Neural progenitor cell (in vitro differentiated cells): ENCODE data around the gene RPL27. TPM values are rescaled to one million over a fixed set of nuclear protein-coding genes. Genes with fewer than 3 reads are reported as not detected.

Source experiments
- DNase-seq: peaks from one replicate; pipeline ENCODE4 v3.0.0-alpha.2; 2016; ENCODE audit warnings: low spot score
- H2AFZ ChIP-seq: fragments of 200-600 bp; sonication (generic); replicated peaks from 2 replicates; pipeline ENCODE4 v1.6.1; 2016; ENCODE audit warnings: antibody characterized with exemption
- H3F3A ChIP-seq: fragments of 200-600 bp; sonication (generic); 2 replicates; pipeline ENCODE4 v1.6.1; 2016; ENCODE audit warnings: antibody characterized with exemption, low read depth
- H3K27ac ChIP-seq: fragments of 200-600 bp; sonication (generic); 2 replicates; pipeline ENCODE4 v1.5.1; 2016; ENCODE audit warnings: mild to moderate bottlenecking
- H3K27me3 ChIP-seq: fragments of 200-600 bp; sonication (generic); 2 replicates; pipeline ENCODE4 v1.6.1; 2016; ENCODE audit warnings: mild to moderate bottlenecking, moderate library complexity
- H3K36me3 ChIP-seq: fragments of 200-600 bp; sonication (generic); 2 replicates; pipeline ENCODE4 v1.5.1; 2016
- H3K4me1 ChIP-seq: fragments of 200-600 bp; sonication (generic); 2 replicates; pipeline ENCODE4 v1.6.1; 2016; ENCODE audit warnings: mixed run types
- H3K4me2 ChIP-seq: fragments of 200-600 bp; sonication (generic); 2 replicates; pipeline ENCODE4 v1.6.1; 2016
- H3K4me3 ChIP-seq: fragments of 200-600 bp; sonication (generic); 2 replicates; pipeline ENCODE4 v1.5.1; 2016
- H3K79me2 ChIP-seq: fragments of 200-600 bp; sonication (generic); 2 replicates; pipeline ENCODE4 v1.6.1; 2016; ENCODE audit warnings: low read depth
- H3K9ac ChIP-seq: fragments of 200-600 bp; sonication (generic); 2 replicates; pipeline ENCODE4 v1.6.1; 2016
- H3K9me3 ChIP-seq: fragments of 200-600 bp; sonication (generic); 2 replicates; pipeline ENCODE4 v1.5.1; 2016; ENCODE audit warnings: low read depth
- H4K20me1 ChIP-seq: fragments of 200-600 bp; sonication (generic); 2 replicates; pipeline ENCODE4 v1.6.1; 2016; ENCODE audit warnings: low read depth
- H3K27ac Mint-ChIP-seq: 3 replicates; pipeline ENCODE4 v1.8.0; 2021; ENCODE audit warnings: mixed read lengths
- H3K27me3 Mint-ChIP-seq: 2 replicates; pipeline ENCODE4 v1.8.0; 2022; ENCODE audit warnings: low read depth, mild to moderate bottlenecking, inconsistent platforms, moderate library complexity, mixed read lengths; ENCODE audit not compliant: insufficient read depth
- H3K36me3 Mint-ChIP-seq: 3 replicates; pipeline ENCODE4 v1.8.0; 2021; ENCODE audit warnings: mixed read lengths
- H3K4me1 Mint-ChIP-seq: 3 replicates; pipeline ENCODE4 v1.8.0; 2021; ENCODE audit warnings: mixed read lengths
- H3K4me3 Mint-ChIP-seq: 3 replicates; pipeline ENCODE4 v1.8.0; 2021; ENCODE audit warnings: mild to moderate bottlenecking, moderate library complexity, mixed read lengths
- H3K9me3 Mint-ChIP-seq: 3 replicates; pipeline ENCODE4 v1.8.0; 2020; ENCODE audit warnings: mixed read lengths
- CTCF ChIP-seq: fragments of 200-600 bp; sonication (generic); IDR thresholded peaks from 2 replicates; pipeline ENCODE4 v1.5.1; 2017; ENCODE audit warnings: antibody characterized with exemption, mild to moderate bottlenecking
- EZH2 ChIP-seq: fragments of 200-600 bp; sonication (generic); IDR thresholded peaks from 2 replicates; pipeline ENCODE4 v1.6.1; 2017; ENCODE audit warnings: antibody characterized with exemption, mild to moderate bottlenecking, moderate library complexity
- EZH2phosphoT487 ChIP-seq: fragments of 200-600 bp; sonication (generic); IDR thresholded peaks from 2 replicates; pipeline ENCODE4 v1.6.1; 2017; ENCODE audit warnings: antibody characterized with exemption
- total RNA-seq: library from RNA; depleted of rRNA; stranded (reverse); fragments of >200 nt; gene quantifications from 2 replicates; pipeline ENCODE4 v1.2.3, GENCODE V29; 2015; ENCODE audit warnings: low replicate concordance

RPL27 gene
- total RNA-seq, 1 donor from 2014 or later, result 1,934 TPM

GRCh38 chr17:43025290-43025657 is 27.1 kb downstream of the RPL27 start:
- Histone ChIP-seq H4K20me1 (peaks cover under 1% of the 10 kb centered on the region), H3F3A (peaks cover 40% of the 10 kb centered on the region), H3K4me1 (peaks cover 19% of the 10 kb centered on the region), H3K79me2 (peaks cover 30% of the 10 kb centered on the region), H3K4me2 (peak overlapping the region; percentile 90), H3K9me3 (no peaks in the 10 kb centered on the region), H3K9ac (peak overlapping the region; percentile 55), H2AFZ (peak overlapping the region; percentile 66), H3K27me3 (no peaks in the 10 kb centered on the region), H3K36me3 (no peaks in the 10 kb centered on the region), H3K4me3 (peak overlapping the region; percentile 93), H3K27ac (no peak overlapping the region)
- TF ChIP-seq CTCF (no peak), EZH2phosphoT487 (no peak), EZH2 (no peak)
- Mint-ChIP-seq H3K4me3 (peak overlapping the region; percentile 95), H3K27ac (peak overlapping the region; percentile 72), H3K36me3 (peaks cover 15% of the 10 kb centered on the region), H3K4me1 (peaks cover 31% of the 10 kb centered on the region), H3K27me3 (peaks cover 10% of the 10 kb centered on the region), H3K9me3 (peaks cover 2% of the 10 kb centered on the region)
- no peak for DNase-seq

GRCh38 chr17:43025766-43026537 is 27.7 kb downstream of the RPL27 start:
- H2AFZ ChIP-seq, result no peak overlapping the region
- Mint-ChIP-seq H3K9me3 (peaks cover 2% of the 10 kb centered on the region), H3K27me3 (peaks cover 13% of the 10 kb centered on the region), H3K36me3 (peaks cover 15% of the 10 kb centered on the region), H3K4me3 (peak overlapping the region; percentile 95), H3K27ac (no peak overlapping the region), H3K4me1 (peaks cover 30% of the 10 kb centered on the region)
- peaks cover 38% of the 10 kb centered on the region for H3F3A ChIP-seq
- H3K4me1 ChIP-seq, result peaks cover 19% of the 10 kb centered on the region
- no peak overlapping the region for H3K27ac ChIP-seq
- no peaks in the 10 kb centered on the region for H3K27me3 ChIP-seq
- H3K79me2 ChIP-seq, result peaks cover 24% of the 10 kb centered on the region
- peak overlapping the region; percentile 93 for H3K4me3 ChIP-seq
- H3K36me3 ChIP-seq, result no peaks in the 10 kb centered on the region
- H3K9ac ChIP-seq, result peak overlapping the region; percentile 55
- peak overlapping the region; percentile 90 for H3K4me2 ChIP-seq
- H3K9me3 ChIP-seq, result no peaks in the 10 kb centered on the region
- no peaks in the 10 kb centered on the region for H4K20me1 ChIP-seq
- no peak for DNase-seq
- TF ChIP-seq CTCF, result no peak
- TF ChIP-seq EZH2phosphoT487, result no peak
- no peak for TF ChIP-seq EZH2

GRCh38 chr17:43026595-43026994 is 28.4 kb downstream of the RPL27 start:
- Mint-ChIP-seq H3K9me3 (peaks cover 2% of the 10 kb centered on the region), H3K27ac (no peak overlapping the region), H3K36me3 (peaks cover 15% of the 10 kb centered on the region), H3K4me1 (peaks cover 29% of the 10 kb centered on the region), H3K4me3 (peak overlapping the region; percentile 77), H3K27me3 (peaks cover 14% of the 10 kb centered on the region)
- Histone ChIP-seq H3K27me3 (no peaks in the 10 kb centered on the region), H4K20me1 (no peaks in the 10 kb centered on the region), H3K4me1 (peaks cover 23% of the 10 kb centered on the region), H3K4me2 (peak overlapping the region; percentile 90), H3K79me2 (peaks cover 18% of the 10 kb centered on the region), H3K27ac (no peak overlapping the region), H3F3A (peaks cover 38% of the 10 kb centered on the region), H3K9me3 (no peaks in the 10 kb centered on the region), H3K4me3 (no peak overlapping the region), H3K9ac (no peak overlapping the region), H2AFZ (no peak overlapping the region), H3K36me3 (no peaks in the 10 kb centered on the region)
- no peak for DNase-seq
- TF ChIP-seq EZH2 (no peak), CTCF (no peak), EZH2phosphoT487 (no peak)
